ENCODE measurements around the gene MEIOB.

- no peak for TF ChIP-seq ARID4B (CRISPR knock-in tag; IDR thresholded peaks at IDR 0.05; ENCODE audit: borderline replicate concordance)
- no peak for TF ChIP-seq NFATC4 (CRISPR knock-in tag; IDR thresholded peaks at IDR 0.05)
- no peak for TF ChIP-seq CTCF (IDR thresholded peaks at IDR 0.05)
- TF ChIP-seq ZNF263 (CRISPR knock-in tag; IDR thresholded peaks at IDR 0.05; ENCODE audit: low read depth) = no peak
- no peak for TF ChIP-seq PRDM15 (CRISPR knock-in tag; IDR thresholded peaks at IDR 0.05)
- no peak for TF ChIP-seq AFF4 (CRISPR knock-in tag; IDR thresholded peaks at IDR 0.05; ENCODE audit: borderline replicate concordance)
- no peak for TF ChIP-seq JUN (CRISPR knock-in tag; IDR thresholded peaks at IDR 0.05)
- TF ChIP-seq NR1H2 (CRISPR knock-in tag; IDR thresholded peaks at IDR 0.05) = no peak
- no peak for TF ChIP-seq USF2 (CRISPR knock-in tag; IDR thresholded peaks at IDR 0.05)
- no peak for TF ChIP-seq SMAD4 (CRISPR knock-in tag; IDR thresholded peaks at IDR 0.05)
- no peak for TF ChIP-seq TP53 (CRISPR knock-in tag; IDR thresholded peaks at IDR 0.05)
- no peak for TF ChIP-seq IRF2 (CRISPR knock-in tag; IDR thresholded peaks at IDR 0.05; ENCODE audit: borderline replicate concordance, low read depth)
Measured at GRCh38 chr16:1917056-1917664, 45.2 kb upstream of the MEIOB start.
